GM21447 (cell line): ENCODE measurements around the gene SPATA12.
"Not testable (repeated sequence)": the region's sequence is repeated elsewhere in the genome, so short reads cannot be mapped to it uniquely, and the experiment has no call there.

Experiments
- ATAC-seq: cut with Tn5 transposase; IDR thresholded peaks from one replicate; pipeline ENCODE4 v1.9.1; 2021; ENCODE audit not compliant: unreplicated experiment

The SPATA12 gene

GRCh38 chr3:57081173-57081572 lies 20.7 kb downstream of the SPATA12 start:
- ATAC-seq = no peak

DNA sequence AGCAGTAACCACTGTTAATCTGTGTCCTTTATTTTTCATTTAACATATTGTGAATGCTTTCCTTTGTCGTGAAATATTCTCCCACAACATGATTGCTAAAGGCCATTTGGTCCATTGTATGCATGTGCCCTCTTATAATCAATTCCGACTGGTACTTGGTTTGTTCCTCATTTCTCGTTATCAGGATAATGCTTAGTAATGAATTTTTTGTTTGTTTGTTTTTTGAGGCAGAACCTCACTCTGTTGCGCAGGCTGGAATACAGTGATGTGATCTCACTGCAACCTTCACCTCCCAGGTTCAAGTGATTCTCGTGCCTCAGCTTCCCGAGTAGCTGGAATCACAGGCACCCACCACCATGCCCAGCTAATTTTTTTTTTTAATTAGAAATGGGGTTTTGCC lies 22.0 kb downstream of the SPATA12 start:
- ATAC-seq = no peak

- not testable (repeated sequence) for ATAC-seq
Observed at GRCh38 chr3:57083266-57083995, 23.0 kb downstream of the SPATA12 start.

DNA sequence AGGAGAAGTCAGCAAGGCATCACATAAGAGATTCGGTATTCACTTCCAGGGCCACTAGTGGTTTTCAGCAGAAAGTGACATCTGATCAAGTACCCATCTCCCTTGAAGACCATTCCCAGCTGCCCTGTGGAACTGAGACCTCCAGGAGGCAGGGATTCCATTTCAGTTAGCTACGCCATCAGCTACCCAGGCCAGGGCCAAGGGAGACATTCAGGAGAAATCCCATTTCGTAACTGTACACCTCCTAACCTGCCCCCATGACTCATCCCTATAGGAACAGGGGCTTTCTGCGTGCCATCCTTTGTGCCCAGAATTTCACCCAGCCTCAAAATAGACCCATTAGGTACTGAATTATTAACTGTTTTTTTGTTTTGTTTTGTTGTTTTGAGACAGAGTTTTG lies 24.7 kb downstream of the SPATA12 start:
- no peak for ATAC-seq

- no peak for ATAC-seq
Observed at GRCh38 chr3:57086201-57086600, 25.7 kb downstream of the SPATA12 start.

GRCh38 chr3:57087361-57088092 lies 27.1 kb downstream of the SPATA12 start:
- no peak for ATAC-seq

- no peak for ATAC-seq
Observed at GRCh38 chr3:57088503-57088902, 28.0 kb downstream of the SPATA12 start.

GRCh38 chr3:57089043-57089442 lies 28.6 kb downstream of the SPATA12 start:
- no peak for ATAC-seq

DNA sequence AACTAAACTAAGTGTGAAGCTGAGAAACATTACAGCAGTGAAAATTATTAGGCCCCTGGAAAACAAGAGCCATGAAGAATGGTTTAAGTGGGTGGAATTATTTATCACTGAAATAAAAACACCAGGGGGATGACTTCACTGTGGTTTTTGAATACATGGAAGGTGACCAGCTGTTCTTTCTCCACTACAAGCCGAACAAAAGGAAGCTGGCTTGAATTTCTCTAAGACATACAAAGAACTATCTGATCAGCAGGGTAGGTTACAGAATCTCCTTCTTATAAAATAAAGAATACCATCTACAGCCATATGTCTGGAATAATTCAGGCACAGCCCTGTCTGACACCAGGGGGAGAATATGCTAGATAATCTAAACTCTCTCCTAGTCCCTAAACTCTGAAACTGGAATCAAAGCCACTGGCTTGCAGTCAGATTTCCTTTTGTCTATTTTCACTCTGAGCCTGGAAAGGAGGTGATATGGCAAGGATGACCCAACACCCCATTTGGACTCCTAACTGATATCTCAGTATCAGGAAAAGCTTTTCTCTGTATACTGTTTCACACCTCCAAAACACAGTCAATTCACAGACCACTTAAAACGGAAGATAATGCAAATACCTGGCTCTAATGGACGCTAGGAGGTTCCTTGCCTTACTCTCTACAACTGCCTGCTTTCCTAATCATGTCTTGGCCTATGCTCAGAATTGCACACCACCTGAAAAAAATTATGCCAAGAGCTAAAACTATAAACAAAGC lies 31.2 kb downstream of the SPATA12 start:
- no peak for ATAC-seq

DNA sequence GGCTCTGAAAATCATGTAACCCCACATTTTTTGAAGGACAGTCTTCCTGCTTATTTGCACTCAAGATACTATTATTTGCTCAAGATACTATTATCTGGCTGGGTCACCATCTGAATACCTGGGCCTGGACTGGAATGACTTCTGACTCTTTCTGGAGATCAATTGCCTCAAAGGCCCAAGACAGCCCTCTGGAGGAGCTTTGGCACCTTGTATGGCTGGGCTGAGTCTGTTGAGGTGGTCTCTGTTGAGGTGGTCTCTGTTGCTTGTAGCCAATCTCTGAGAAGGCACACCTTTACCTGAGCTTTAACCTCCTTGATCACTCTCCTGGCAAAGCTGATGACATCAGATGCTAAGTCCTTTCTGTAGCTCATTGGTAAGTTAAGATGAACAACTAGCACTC lies 33.0 kb downstream of the SPATA12 start:
- no peak for ATAC-seq

GRCh38 chr3:57093971-57094535 lies 33.6 kb downstream of the SPATA12 start:
- no peak for ATAC-seq

GRCh38 chr3:57094575-57094974 lies 34.1 kb downstream of the SPATA12 start:
- ATAC-seq = no peak

GRCh38 chr3:57095363-57095762 lies 34.9 kb downstream of the SPATA12 start:
- ATAC-seq = no peak

- no peak for ATAC-seq
Observed at GRCh38 chr3:57097536-57097935, 37.1 kb downstream of the SPATA12 start.

- ATAC-seq = no peak
Observed at GRCh38 chr3:57098418-57099310, 38.2 kb downstream of the SPATA12 start.

DNA sequence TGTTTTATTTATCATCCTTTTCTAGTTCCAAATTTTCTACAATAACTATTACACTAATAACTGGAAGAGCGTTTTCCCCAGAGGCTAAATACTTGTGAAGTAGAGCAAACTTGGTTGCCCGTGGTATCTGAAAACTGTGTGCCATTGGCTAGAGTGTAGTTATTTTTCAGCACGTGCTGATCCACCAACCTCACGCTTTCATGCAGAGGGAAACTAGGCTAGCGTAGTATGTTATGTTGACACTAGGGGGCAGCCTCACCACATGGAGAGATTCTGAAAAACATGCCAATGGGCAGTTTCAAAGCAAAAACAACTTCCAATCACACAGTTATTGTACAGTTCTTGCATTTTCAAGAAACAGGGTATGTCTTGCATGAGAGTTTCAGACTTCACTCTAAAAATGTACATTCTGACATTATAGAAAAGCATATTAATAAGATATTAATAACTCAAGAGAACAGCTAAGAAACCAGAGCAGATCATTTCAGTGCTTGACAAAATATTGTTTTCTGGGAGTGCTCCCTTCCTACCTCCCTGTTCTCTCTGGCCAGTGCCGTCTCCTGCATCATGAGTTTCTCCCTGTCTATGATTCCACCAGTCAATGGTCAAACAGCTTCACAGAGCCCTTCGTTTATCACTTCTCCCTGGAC lies 39.7 kb downstream of the SPATA12 start:
- no peak for ATAC-seq

DNA sequence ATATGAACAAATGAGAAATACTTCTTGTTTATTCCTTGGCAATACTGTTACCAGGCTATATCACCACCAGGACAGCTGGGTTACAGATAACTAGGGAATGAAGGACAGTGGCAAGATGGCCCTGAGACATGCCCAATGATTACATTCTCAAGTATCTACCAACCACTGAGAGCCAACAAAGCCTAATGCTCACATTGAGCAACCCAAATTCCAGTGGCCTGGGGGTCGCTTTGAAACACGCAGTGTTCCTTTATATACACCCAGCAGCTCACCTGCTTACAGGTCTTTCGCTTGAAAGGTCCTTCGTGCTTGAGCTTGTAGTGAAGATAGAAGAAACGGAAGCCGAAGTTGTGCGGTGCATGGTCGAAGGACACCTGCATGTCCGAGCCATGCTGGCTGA lies 45.1 kb downstream of the SPATA12 start:
- ATAC-seq = no peak

DNA sequence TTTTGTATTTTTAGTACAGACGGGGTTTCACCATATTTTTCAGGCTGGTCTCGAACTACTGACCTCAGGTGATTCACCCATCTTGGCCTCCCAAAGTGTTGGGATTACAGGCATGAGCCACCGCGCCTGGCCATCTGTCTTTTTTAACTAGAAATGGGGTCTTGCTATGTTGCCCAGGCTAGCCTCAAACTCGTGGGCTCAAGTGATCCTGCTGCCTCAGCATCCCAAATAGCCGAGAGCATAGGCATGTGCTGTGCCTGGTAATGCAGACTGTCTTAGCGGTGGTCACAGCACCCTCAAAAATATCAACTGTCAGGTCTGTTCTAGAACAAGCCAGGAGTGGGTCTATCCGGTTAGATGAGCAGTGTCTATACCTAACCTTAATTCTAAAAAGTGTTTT lies 48.2 kb downstream of the SPATA12 start:
- no peak for ATAC-seq

GRCh38 chr3:57109437-57110199 lies 49.2 kb downstream of the SPATA12 start:
- no peak for ATAC-seq
